ENCODE data around the gene FAM227B.
A peak's percentile ranks its signal among the peaks of the same experiment; 100 is the strongest.
"Not testable (repeated sequence)": the region's sequence is repeated elsewhere in the genome, so short reads cannot be mapped to it uniquely, and the experiment has no call there.

Gene FAM227B

GRCh38 chr15:49620658-49621368 is at the start of gene FAM227B, which contains the start of gene DTWD1:
FAM227B (minus strand) TSS chr15:49620818; CDS start chr15:49615171, 5,647 bp downstream.
DTWD1 (plus strand) TSS chr15:49621048; CDS start chr15:49625168, 4,120 bp downstream.
- DNase-seq, result peak; percentile 99

- DNase-seq, result no peak
These were observed 48.7 kb upstream of the FAM227B start for GRCh38 chr15:49669288-49669687.

GRCh38 chr15:49666486-49666885 is 45.9 kb upstream of the FAM227B start:
- DNase-seq, result not testable (repeated sequence)

GRCh38 chr15:49664716-49665115 is 44.1 kb upstream of the FAM227B start:
- DNase-seq, result no peak

- no peak for DNase-seq
These were observed 36.1 kb upstream of the FAM227B start for GRCh38 chr15:49656734-49657133.

GRCh38 chr15:49652922-49653321 is 32.3 kb upstream of the FAM227B start:
- no peak for DNase-seq

GRCh38 chr15:49650676-49651075 is 30.1 kb upstream of the FAM227B start:
- no peak for DNase-seq

GRCh38 chr15:49649987-49650386 is 29.4 kb upstream of the FAM227B start:
- DNase-seq, result peak; percentile 14

- no peak for DNase-seq
These were observed 26.3 kb upstream of the FAM227B start for GRCh38 chr15:49646891-49647290.

GRCh38 chr15:49645941-49646340 is 25.3 kb upstream of the FAM227B start:
- DNase-seq, result peak; percentile 91

GRCh38 chr15:49645277-49645676 is 24.7 kb upstream of the FAM227B start:
- DNase-seq, result no peak

- peak; percentile 20 for DNase-seq
These were observed 23.8 kb upstream of the FAM227B start for GRCh38 chr15:49644364-49644794.

GRCh38 chr15:49637857-49638256 is 17.2 kb upstream of the FAM227B start:
- DNase-seq, result no peak

- peak; percentile 33 for DNase-seq
These were observed 7.8 kb upstream of the FAM227B start for GRCh38 chr15:49628379-49628778.

GRCh38 chr15:49627407-49627877 is 6.8 kb upstream of the FAM227B start:
- peak; percentile 95 for DNase-seq

GRCh38 chr15:49625460-49626036 is 4.9 kb upstream of the FAM227B start:
- DNase-seq, result no peak

GRCh38 chr15:49624056-49624455 is 3.4 kb upstream of the FAM227B start:
- DNase-seq, result peak; percentile 94

- peak; percentile 48 for DNase-seq
These were observed 1.9 kb upstream of the FAM227B start for GRCh38 chr15:49622561-49622960.

- peak; percentile 16 for DNase-seq
These were observed 1.3 kb upstream of the FAM227B start for GRCh38 chr15:49621887-49622286.

GRCh38 chr15:49621401-49621811 is 788 bp upstream of the FAM227B start:
- DNase-seq, result no peak

- DNase-seq, result peak; percentile 20
These were observed 419 bp downstream of the FAM227B start for GRCh38 chr15:49620199-49620598.

GRCh38 chr15:49619226-49619625 is 1.4 kb downstream of the FAM227B start:
- no peak for DNase-seq

- not testable (repeated sequence) for DNase-seq
These were observed 8.4 kb downstream of the FAM227B start for GRCh38 chr15:49612240-49612639.

Measured in fibroblast of skin of right biceps (primary cell).